ENCODE data around the gene NOPCHAP1.

NOPCHAP1 gene

DNA sequence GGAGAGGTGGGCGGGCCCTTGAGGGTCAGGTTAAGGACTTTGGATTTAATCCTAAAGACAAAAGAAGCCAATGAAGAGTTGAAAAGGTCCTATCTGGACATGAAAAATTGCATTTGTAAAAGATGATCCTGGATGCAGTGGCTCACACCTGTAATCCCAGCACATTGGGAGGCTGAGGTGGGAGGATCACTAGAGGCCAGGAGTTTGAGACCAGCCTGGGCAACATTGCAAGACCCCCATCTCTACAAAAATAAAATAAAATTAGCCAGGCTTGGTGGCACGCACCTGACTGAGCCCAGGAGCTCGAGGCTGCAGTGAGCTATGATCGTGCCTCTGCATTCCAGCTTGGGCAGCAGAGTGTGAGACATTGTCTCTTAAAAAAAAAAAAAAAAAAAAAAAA, 25.7 kb upstream of the NOPCHAP1 start:
- in situ Hi-C loops (cut with HindIII; ENCODE audit: low pct_ligation_motif_present, low sequenced_read_pairs) = no loop called here
- TF ChIP-seq, protein P1, sequence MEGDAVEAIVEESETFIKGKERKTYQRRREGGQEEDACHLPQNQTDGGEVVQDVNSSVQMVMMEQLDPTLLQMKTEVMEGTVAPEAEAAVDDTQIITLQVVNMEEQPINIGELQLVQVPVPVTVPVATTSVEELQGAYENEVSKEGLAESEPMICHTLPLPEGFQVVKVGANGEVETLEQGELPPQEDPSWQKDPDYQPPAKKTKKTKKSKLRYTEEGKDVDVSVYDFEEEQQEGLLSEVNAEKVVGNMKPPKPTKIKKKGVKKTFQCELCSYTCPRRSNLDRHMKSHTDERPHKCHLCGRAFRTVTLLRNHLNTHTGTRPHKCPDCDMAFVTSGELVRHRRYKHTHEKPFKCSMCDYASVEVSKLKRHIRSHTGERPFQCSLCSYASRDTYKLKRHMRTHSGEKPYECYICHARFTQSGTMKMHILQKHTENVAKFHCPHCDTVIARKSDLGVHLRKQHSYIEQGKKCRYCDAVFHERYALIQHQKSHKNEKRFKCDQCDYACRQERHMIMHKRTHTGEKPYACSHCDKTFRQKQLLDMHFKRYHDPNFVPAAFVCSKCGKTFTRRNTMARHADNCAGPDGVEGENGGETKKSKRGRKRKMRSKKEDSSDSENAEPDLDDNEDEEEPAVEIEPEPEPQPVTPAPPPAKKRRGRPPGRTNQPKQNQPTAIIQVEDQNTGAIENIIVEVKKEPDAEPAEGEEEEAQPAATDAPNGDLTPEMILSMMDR (IDR thresholded peaks at IDR 0.05; ENCODE audit: low read depth, low read length, missing control alignments) = no peak
- H3K36me3 ChIP-seq (replicated peaks) = no peaks in the 10 kb centered on the region
- H3K27ac ChIP-seq = no peak overlapping the region
- H3K27me3 ChIP-seq (replicated peaks) = peaks cover 2% of the 10 kb centered on the region
- no peak overlapping the region for H3K4me3 ChIP-seq (ENCODE audit: low read depth, low read length)
- DNase-seq = no peak

DNA sequence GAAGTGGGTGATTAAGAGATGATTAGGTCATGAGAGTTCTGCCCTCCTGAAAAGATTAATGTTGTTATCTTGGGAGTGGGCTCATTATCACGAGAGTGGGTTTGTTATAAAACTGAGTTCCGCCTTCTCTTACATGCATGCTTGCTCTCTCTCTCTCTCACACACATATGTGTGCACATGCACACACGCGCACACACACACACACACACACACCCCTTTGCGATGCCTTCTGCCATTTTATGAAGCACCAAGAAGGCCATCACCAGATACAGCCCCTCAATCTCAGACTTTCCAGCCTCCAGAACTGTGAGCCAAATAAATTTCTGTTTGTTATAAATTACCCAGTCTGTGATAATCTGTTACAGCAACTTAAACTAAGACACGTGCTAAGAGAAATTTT, 22.4 kb upstream of the NOPCHAP1 start:
- TF ChIP-seq, protein P1 (IDR thresholded peaks at IDR 0.05; ENCODE audit: low read depth, low read length, missing control alignments) = no peak
- H3K27me3 ChIP-seq (replicated peaks) = peaks cover 2% of the 10 kb centered on the region
- H3K4me3 ChIP-seq (ENCODE audit: low read depth, low read length) = no peak overlapping the region
- in situ Hi-C loops (cut with HindIII; ENCODE audit: low pct_ligation_motif_present, low sequenced_read_pairs) = no loop called here
- H3K27ac ChIP-seq = no peak overlapping the region
- no peaks in the 10 kb centered on the region for H3K36me3 ChIP-seq (replicated peaks)
- DNase-seq = no peak

DNA sequence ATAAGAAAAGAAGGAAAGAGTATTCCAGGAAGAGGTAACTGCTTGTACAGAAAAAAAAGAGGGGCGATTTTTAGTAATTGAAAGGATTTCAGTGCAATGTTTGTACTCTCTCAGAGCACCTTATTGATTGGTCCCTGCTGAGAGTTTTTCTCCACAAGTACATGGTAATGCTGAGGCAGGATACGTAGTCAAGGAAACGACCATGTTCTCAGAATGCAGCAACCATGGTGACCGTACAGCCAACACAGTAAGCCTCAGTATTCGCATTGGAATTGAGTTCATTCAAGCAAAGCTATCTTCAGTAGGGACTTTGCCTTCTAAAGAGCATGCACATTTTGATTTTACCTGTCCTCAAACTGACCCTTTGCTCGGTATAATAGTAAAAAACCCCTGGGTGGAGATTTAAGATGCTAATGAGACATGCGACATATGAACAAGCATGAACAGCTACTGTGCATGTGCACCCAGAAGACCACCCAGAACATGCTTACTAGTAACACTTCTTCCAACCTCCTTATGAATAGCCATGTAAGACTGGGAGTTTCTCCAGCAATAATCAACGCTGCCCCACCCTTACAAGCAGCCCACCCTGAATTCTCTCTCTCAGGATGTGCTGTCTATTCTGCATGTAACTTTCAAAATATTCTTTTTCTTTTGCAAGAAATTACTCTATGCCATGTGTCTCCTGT, 21.8 kb upstream of the NOPCHAP1 start:
- in situ Hi-C loops (cut with HindIII; ENCODE audit: low pct_ligation_motif_present, low sequenced_read_pairs) = no loop called here
- TF ChIP-seq, protein P1 (IDR thresholded peaks at IDR 0.05; ENCODE audit: low read depth, low read length, missing control alignments) = no peak
- no peaks in the 10 kb centered on the region for H3K36me3 ChIP-seq (replicated peaks)
- H3K4me3 ChIP-seq (ENCODE audit: low read depth, low read length) = no peak overlapping the region
- no peak for DNase-seq
- peaks cover 2% of the 10 kb centered on the region for H3K27me3 ChIP-seq (replicated peaks)
- H3K27ac ChIP-seq = no peak overlapping the region

DNA sequence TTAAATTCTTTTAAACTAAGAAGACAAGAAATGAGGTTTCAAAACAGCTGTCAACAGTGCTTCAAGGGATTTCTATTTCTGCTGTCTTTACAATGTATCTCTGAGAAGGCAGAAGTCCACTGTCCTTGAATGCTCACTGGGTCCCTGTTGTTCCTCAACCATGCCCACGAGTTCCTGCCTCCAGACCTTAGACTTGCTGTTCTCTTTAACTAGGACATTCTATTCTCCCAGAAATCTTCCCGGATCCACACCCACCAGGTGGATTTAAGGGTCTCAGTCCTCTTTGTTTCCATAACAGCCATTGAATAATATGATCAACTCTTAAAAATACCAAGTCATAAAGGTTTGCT, 21.3 kb upstream of the NOPCHAP1 start:
- H3K27ac ChIP-seq = no peak overlapping the region
- no peaks in the 10 kb centered on the region for H3K36me3 ChIP-seq (replicated peaks)
- H3K4me3 ChIP-seq (ENCODE audit: low read depth, low read length) = no peak overlapping the region
- no peak for DNase-seq
- in situ Hi-C loops (cut with HindIII; ENCODE audit: low pct_ligation_motif_present, low sequenced_read_pairs) = no loop called here
- TF ChIP-seq, protein P1 (IDR thresholded peaks at IDR 0.05; ENCODE audit: low read depth, low read length, missing control alignments) = no peak
- peaks cover 2% of the 10 kb centered on the region for H3K27me3 ChIP-seq (replicated peaks)

DNA sequence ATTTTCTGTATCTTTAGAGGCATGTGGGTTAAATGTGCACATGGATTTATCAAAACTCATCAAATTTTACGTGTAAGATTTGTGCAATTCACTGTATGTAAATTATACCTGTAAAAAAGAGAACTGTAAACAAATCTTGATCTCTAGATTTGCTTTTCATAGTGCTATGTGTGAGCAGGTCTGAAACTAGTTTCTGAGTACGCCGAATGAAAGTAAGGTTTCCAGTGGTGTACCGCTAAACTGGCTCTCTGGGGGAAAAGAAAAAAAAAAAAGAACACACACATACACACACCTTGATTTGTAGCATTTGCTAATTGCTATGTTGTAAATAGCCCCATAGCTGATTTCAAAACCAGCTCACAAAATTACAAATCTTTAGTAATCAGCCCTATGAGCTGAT, 19.4 kb upstream of the NOPCHAP1 start:
- no peak overlapping the region for H3K27ac ChIP-seq
- H3K27me3 ChIP-seq (replicated peaks) = peaks cover 2% of the 10 kb centered on the region
- TF ChIP-seq, protein P1 (IDR thresholded peaks at IDR 0.05; ENCODE audit: low read depth, low read length, missing control alignments) = no peak
- H3K36me3 ChIP-seq (replicated peaks) = no peaks in the 10 kb centered on the region
- no peak overlapping the region for H3K4me3 ChIP-seq (ENCODE audit: low read depth, low read length)
- no peak for DNase-seq
- in situ Hi-C loops (cut with HindIII; ENCODE audit: low pct_ligation_motif_present, low sequenced_read_pairs) = no loop called here

DNA sequence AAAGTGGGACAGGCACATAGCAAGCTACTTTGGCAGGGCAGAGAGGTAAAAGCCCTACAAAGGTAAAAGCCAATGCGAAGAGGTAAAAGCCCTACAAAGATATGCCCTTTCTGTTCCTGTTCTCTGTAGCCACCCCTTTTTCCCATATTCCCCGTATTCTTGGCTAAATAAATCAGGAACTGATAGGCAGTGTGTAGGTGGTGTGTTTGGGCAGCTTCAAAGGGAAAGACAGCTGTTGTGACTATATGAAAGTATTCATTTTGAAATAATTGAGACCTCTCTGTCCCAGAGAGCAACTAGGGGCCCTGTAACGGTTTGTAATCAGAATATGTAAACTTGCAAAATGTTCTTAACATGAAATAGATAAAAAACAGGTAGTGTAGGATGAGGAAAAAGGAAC, 16.8 kb upstream of the NOPCHAP1 start:
- no peak for DNase-seq
- no peak overlapping the region for H3K27ac ChIP-seq
- no peaks in the 10 kb centered on the region for H3K27me3 ChIP-seq (replicated peaks)
- no peaks in the 10 kb centered on the region for H3K36me3 ChIP-seq (replicated peaks)
- in situ Hi-C loops (cut with HindIII; ENCODE audit: low pct_ligation_motif_present, low sequenced_read_pairs) = no loop called here
- no peak overlapping the region for H3K4me3 ChIP-seq (ENCODE audit: low read depth, low read length)
- TF ChIP-seq, protein P1 (IDR thresholded peaks at IDR 0.05; ENCODE audit: low read depth, low read length, missing control alignments) = no peak

Data from brain microvascular endothelial cell (primary cell).